Measurements from ENCODE around the gene SLC13A5. TPM values are rescaled to one million over a fixed set of nuclear protein-coding genes. Genes with fewer than 3 reads are reported as not detected.
"Not testable (repeated sequence)": the region's sequence is repeated elsewhere in the genome, so short reads cannot be mapped to it uniquely, and the experiment has no call there.

SLC13A5 gene
- total RNA-seq, 1 experiment from 2014 or later = not detected

- DNase-seq (ENCODE audit: low read depth) = no peak
Observed at GRCh38 chr17:6711081-6711674, 2.0 kb downstream of the SLC13A5 start.

DNA sequence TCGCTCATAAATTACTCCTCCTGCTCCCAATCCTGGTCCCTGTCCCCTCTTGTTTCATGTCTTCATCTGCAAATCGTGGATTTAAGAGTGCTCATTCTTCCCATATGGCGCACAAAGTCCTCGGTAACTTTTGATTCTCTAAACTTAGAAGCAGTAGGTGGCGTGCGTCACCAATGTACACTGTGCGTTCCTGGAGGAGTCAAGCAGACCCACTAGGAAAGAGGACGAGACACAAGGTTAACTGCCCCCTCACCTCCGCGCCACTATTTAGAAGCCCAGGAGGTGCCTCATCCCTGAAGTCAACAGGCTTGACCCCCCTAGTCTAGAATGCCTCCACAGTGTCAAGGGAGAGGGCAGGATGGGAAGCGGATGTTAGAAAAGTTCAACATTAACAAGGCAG is 2.9 kb downstream of the SLC13A5 start:
- no peak for DNase-seq (ENCODE audit: low read depth)

GRCh38 chr17:6708357-6708961 is 4.7 kb downstream of the SLC13A5 start:
- no peak for DNase-seq (ENCODE audit: low read depth)

GRCh38 chr17:6706996-6707395 is 6.2 kb downstream of the SLC13A5 start:
- no peak for DNase-seq (ENCODE audit: low read depth)

GRCh38 chr17:6706499-6706898 is 6.7 kb downstream of the SLC13A5 start:
- DNase-seq (ENCODE audit: low read depth) = no peak

DNA sequence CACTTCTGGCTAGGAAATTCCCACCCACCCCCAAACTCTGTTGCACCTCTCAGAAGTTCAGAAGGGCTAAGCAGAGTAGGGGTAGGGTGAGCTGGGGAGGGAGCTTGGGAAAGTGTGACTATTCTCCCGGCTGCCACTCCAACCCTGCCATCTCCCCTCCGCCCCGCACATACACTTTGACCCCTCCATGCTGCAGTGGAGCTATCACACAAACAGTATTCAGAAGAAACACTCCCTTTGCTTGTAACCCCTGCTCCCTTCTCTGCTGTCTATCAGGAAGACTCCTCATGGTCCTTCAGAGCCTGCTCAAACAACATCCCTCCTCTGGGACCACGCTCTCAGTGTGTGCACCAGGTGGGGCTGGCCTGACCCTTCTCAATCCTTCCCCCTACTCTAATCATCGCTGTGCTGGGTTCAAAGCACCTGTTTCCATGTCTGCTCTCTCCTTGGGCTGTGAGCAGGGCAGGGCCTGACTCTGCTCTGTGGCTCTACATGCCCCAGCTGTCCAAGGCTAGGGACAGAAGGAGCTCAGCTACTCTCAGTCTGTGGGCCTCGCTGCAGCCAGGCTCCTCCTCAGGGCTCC is 8.6 kb downstream of the SLC13A5 start:
- DNase-seq (ENCODE audit: low read depth) = no peak

DNA sequence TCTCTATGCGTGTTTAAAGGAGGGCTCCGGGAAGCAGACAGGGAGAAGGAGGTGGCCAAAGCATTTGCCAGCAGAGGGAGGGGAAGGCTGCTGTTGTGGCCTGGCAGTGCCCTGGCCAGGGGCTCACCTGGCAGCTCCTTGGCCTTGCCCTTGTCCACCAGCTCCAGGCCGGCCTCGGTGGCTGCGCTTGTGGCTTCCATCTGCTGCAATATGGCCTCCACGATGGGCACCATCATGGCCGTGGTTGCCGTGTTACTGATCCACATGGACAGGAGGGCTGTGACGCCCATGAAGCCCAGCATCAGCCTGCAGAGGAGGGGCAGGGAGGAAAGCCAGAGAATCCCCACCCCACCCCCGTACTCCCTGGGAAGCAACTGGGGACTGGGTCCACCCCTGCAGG is 9.4 kb downstream of the SLC13A5 start:
- DNase-seq (ENCODE audit: low read depth) = no peak

GRCh38 chr17:6702567-6703215 is 10.5 kb downstream of the SLC13A5 start:
- DNase-seq (ENCODE audit: low read depth) = no peak

GRCh38 chr17:6701719-6702118 is 11.4 kb downstream of the SLC13A5 start:
- DNase-seq (ENCODE audit: low read depth) = no peak

GRCh38 chr17:6700948-6701307 is 12.2 kb downstream of the SLC13A5 start:
- no peak for DNase-seq (ENCODE audit: low read depth)

DNA sequence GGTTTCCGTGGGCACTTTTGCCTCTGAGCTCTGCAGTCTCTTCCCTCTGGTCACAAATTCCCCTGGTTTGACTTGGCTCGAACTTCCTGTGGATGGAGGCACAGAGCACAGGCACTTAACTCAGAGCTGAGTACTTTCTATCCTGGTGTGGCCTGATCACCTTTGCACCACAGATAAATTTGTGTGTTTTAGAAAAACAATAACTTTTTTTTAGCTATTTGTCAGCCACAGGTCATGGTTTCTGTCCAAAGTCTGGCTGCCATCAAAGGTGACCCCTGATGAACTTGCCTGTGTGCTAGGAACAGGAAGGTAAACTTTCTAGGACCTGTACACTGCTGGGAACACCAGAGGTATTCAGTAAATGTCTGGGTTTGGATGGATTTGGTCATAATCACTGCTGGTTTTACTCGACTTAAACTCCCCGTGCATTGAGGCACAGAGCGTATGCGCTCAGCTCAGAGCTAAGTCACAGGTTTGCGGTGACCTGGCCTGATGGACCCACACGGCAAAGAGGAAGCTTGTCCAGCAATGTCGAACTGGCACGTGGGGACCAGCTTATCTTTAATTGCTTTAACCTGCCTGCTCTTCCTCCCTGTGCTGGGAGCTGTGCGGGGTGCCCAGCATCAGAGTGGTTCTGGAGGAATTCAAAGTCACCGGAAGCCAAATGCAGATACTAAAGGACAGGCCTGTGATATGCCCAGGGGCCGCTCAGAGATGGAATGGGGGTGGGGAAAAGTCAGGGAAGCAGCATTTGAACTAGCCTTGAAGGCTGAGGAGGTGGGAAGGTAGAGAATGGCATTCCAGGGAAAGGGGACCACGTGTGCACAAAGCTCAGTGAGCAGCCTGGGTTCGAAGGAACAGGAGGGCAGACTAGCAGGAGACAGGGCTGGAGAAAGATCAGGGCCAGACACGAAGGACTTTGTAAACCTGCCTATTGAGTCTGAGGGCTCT is 12.9 kb downstream of the SLC13A5 start:
- no peak for DNase-seq (ENCODE audit: low read depth)

DNA sequence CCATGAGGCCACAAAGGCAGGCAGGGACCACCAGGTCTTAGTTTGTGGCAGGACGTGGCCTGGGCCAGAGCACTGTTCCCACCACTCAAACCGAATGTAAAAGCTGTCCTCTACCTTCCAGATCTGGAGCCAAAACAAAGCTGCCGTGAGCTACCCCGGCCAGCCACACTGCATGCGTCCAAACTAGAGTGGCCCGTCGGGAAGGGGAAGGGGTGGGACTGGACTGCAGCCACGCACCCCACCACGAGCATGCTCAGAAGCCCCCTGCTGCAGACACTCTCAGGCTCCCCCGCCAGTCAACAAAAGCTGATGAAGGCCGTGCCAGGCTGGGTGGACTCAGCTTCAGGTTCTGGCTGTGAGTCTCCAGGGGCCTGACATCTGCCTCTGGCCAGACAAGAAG is 15.2 kb downstream of the SLC13A5 start:
- DNase-seq (ENCODE audit: low read depth) = no peak

GRCh38 chr17:6696906-6697305 is 16.3 kb downstream of the SLC13A5 start:
- DNase-seq (ENCODE audit: low read depth) = no peak

DNA sequence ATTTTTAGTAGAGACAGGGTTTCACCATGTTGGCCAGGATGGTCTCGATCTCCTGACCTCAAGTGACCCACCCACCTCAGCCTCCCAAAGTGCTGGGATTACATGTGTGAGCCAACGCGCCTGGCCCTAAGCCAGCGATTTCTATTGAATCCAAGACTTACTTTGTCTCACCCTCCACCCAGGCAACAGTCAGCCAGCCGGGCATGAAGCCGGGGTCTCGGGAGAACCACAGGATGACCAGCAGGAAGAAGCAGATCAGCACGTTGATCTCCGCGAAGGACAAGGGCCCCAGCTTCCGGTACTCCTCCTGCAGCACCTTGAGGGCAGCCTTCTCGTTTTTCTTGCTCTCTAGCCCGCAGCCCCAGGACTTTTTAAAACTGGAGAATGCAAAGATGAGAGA is 17.6 kb downstream of the SLC13A5 start:
- DNase-seq (ENCODE audit: low read depth) = no peak

- DNase-seq (ENCODE audit: low read depth) = no peak
Observed at GRCh38 chr17:6695051-6695450, 18.1 kb downstream of the SLC13A5 start.

- not testable (repeated sequence) for DNase-seq (ENCODE audit: low read depth)
Observed at GRCh38 chr17:6691958-6692357, 21.2 kb downstream of the SLC13A5 start.

DNA sequence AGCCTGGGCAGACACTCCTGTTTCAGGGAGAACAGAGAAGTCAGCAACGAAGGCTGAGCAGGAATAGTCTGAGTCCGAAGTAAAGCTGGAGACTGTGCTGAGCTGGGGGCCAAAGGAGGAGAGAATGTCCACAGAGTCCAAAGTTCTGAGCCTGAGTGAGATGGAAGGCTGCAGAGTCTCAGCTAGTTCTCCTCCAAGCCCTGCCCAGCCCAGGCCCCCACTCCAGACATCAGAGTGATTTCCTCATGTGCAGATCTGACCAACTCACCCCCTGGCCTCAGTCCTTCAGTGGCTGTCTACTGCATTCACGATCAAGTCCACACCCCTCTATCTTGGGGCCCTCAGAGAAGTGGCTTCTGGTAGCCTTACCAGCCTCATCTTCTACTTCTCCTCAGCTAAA is 21.6 kb downstream of the SLC13A5 start:
- no peak for DNase-seq (ENCODE audit: low read depth)

DNA sequence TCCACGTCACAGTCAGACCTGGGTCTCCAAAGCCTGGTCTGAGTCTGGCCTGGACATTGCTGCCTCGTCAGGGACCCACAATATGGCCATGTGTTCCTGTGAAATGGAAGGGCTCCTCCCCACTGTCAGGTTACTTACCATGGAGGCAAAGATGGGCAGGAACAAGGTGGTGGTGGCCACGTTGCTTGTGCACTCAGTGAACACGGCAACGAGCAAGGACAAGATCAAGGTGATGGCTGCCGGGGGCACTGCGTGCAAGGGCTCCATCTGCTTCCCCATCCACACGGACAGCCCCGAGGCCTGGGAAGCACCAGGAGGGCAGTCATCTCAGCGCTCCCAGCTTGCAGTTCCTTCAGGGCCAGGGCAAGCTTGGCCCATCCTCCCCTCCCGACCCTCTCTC is 22.5 kb downstream of the SLC13A5 start:
- DNase-seq (ENCODE audit: low read depth) = no peak

DNA sequence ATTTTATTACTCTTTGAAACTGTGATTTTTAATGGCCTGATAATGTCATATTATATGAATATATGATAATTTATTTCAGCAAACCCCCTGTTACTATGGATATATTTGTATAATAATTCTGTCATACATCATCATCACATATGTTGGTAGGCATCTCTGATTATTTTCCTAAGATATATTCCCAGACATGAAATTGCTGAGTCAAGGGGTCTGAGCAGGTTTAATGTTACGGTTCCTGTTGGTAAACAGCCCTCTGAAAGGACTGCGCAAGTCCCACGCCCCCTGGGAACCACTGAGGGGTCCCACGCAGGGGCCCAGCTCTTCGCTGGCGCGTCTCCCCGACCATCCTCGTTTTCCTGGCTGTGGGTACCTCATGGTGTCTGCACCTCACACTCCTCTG is 24.2 kb downstream of the SLC13A5 start:
- no peak for DNase-seq (ENCODE audit: low read depth)

- no peak for DNase-seq (ENCODE audit: low read depth)
Observed at GRCh38 chr17:6686026-6686425, 27.1 kb downstream of the SLC13A5 start.

DNA sequence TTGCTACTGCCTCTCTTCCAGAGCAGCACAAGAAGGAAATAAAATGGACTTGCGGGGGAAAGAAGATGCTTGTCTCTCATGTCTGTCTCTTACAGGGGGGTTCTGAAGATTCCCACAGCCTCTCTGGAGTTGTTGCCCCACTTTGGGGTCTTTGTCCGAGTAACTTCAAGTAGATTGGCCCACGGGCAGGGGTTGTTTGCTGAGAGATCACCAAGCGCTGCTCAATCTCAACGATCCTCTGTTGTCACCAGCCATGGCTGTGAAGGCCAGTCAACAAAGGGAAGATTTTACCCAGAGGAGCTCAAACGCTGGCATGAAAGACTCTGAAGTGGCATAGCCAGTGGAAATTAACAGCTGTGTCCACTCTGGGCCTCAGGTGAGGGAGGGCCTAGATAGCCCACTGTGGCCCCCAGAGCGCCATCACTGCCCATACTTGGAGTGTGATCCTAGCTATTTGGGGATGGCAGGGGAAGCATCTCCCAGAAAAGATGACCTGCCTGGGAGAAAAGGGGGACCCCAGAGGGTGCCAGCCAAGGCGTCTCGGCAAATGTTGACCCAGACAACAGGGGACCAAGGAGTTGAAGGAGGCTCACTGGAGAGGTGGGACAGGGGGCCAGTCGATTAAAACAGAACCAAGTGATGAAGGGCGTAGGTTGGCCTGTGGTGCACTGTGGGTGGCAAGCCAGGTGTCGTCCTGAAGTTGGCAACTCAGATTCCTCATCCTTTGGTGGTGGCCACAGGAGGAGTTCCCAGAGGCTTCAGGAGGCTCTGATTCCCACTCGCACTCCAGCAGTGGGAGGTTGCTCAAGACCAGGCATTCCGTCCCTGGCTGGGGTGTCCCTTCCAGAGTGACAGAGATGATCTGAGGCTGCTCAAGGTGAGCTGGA is 28.0 kb downstream of the SLC13A5 start:
- no peak for DNase-seq (ENCODE audit: low read depth)

Measured in M059J (cell line).